GM18499 (cell line): Measurements from ENCODE around the gene CHRNA4.

Experiments used
- ATAC-seq: cut with Tn5 transposase; IDR thresholded peaks from one replicate; pipeline ENCODE4 v1.9.1; 2021; ENCODE audit warnings: moderate number of reproducible peaks; ENCODE audit not compliant: insufficient read depth, unreplicated experiment

Gene CHRNA4

DNA sequence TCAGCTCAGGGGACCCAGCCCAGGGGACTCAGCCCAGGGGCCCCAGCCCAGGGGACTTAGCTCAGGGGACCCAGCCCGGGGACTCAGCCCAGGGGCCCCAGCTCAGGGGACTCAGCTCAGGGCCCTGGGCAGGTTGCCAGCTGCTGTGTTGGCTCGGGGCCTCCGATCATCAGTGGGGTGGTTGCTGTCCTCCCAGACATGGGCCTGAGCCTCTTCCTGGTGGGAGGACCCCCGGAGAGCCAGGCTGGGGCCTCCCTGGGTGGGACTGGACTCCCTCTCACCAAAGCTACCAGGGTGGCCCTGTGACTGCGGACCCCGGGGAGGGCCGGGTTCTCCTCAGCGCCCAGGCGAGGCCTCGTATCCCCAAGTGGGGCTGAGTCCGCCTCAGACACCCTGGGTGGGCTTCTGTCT, 63.8 kb downstream of the CHRNA4 start:
- ATAC-seq, result no peak

DNA sequence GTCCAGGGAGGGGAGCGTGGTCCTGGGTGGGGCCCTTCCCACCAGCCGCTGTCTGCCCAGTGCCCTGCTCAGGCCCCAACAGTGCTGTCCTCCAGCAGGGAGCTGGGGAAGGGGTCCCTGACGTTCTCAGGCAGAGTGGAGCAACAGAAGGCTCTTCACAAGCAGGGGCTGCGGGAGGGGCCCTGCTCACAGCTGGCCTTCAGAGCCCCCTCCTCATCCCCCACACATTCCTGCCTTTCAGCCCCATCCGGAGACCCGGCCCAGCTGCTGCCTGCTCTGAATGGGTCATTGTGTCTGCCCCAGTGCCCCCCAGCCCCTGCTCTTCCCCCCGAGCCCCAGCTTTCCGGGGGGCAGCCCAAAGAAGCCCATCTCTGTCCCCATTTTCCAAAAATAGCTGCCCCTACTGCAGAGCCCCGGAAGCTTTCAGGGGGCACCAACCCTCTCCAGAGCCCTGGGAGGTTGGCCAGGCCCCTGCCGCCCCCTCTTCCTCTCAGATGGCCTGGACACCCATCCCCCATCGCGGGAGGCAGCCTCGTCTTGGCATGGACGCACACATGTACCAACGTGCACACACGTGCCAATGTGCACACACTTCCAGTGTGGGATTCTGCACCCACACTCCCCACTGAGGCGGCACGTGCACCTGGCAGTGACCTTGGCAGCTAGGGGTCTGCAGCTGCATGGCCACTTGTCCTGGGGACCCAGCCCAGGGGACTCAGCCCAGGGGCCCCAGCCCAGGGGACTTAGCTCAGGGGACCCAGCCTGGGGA, 64.4 kb downstream of the CHRNA4 start:
- ATAC-seq, result no peak

DNA sequence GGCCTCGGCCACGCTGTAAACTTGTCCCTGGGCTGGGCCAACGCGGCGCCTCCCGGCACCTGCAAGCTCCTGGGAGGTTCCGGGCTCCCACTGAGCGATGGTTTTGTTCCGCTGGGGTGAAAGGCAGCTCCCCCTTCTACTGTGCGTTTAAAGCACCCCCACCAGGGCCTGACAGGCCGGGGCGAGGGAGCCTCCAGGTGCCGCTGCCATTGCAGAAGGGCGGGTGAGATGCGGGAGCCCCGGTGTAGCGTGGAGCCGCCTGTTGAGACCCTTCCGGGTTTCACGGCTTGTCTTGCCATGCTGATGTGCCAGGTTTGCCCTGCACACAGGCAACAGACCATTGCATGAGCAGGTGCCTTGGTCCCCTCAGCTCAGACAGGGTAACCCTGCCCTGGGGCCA, 65.3 kb downstream of the CHRNA4 start:
- ATAC-seq, result no peak

DNA sequence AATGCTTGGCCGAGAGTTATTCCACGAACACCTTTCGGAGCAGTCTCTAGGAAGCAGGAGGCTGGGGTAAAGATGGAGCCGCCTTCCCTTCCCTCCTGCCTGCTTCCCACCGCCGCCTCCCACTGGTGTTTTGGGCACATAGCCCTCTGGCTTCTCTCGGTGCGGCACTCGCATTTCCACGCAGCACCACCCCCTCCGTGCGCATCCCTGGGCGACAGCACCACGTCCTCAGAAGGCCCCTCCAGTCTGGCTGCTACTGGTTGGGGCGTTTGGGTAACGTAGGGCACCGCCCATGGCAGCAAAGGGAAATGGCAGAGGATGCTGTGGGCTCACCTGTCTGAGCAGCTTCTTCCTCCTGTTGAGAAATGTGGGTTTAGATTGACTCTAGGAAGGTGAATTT, 65.7 kb downstream of the CHRNA4 start:
- no peak for ATAC-seq

DNA sequence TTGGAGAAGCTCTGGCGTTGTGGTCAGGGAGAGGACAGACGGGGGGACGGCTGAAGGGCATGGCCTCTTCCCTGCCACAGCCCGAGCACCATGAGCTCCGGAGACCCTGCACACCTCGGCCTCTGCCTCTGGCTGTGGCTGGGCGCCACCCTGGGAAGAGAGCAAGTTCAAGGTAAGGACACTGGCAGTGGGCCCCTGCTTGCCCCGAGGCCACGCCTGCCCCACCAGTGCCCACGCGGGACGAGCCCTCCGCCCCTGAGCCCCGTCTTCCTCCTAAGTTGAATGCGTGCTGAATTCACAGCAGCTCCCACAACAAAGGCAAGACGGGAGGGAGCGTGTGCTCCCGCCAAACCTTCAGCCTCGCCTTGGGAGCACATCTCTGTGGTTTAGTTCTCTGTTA, 66.1 kb downstream of the CHRNA4 start:
- ATAC-seq, result no peak

DNA sequence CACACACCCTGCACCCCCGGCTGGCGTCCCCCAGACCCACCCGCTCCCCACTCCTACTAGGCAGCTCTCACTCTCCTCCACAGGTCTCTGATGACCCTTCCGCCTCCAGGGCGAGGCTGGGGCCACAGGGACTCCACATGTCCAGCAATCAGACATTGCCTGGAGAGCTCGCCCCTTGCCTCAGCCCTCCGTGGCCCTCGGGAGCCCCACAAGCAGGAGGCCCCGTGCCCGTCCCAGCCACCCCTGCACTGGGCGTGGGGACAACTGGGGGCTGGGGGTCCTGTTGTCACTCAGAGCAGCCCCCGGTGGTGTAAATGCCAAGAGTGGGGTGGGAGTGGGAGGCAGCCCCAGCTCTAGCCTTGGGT, 66.6 kb downstream of the CHRNA4 start:
- ATAC-seq, result no peak

DNA sequence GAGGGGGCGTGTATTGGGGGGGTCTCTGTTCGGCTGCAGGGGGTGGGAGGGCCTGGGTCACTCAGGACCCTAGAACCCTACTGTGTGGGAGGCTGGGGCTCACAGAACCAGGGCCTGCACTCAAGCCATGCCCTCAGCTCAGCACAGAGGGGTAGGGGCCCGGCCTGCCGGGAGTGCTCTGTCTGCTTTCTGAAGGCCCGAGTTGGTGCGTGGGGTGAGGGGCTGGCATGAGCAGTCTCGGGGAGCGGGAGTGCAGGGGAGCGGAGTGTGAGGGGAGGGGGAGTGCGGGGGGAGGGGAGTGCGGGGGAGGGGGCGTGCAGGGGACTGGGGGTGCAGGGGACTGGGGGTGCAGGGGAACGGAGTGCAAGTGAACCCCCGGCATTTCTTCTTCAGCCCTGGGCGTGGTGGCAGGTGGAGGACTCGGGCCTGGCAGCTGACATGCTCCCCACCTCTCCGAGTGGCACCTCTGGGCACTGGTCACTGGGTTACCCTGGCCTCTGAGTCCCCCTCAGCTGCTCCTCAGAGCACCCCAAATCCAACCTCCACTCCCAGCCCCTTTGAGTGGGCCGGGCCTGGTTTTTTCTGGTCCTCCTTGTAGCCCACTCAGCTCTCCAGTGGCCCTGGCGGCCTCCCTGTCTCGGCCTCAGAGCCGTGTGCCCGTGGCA, 67.1 kb downstream of the CHRNA4 start:
- ATAC-seq, result no peak

DNA sequence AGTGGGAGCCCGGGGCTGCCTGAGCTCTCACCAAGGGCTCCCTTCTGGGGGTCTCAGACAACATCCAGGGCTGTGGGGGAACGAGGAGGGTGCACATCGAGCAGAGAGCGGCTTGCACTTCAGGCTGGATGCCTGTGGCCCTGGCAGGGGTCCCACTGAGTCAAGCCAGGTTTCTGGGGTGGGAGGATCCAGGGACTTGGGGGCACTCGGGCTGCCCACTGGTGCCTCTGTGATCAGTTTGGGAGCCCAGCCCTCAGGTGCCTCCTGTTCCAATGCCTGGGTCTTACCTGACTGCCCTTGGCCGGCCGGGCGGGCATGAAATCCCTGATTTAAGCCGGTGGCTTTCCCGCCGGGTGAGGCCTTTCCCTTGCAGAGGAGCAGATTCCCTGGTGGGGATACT, 67.7 kb downstream of the CHRNA4 start:
- no peak for ATAC-seq
